ENCODE measurements around the gene SKAP2. TPM values are rescaled to one million over a fixed set of nuclear protein-coding genes. Genes with fewer than 3 reads are reported as not detected.

Gene SKAP2
- polyA plus RNA-seq, 1 donor (not counting 4 experiments of a cell fraction or from before 2014, with no cell fraction given) = 15.0 TPM

GRCh38 chr7:26656735-26657134 lies 207.7 kb downstream of the SKAP2 start:
- no peak overlapping the region for H3K4me2 ChIP-seq (ENCODE audit: control insufficient read depth, extremely low read depth, insufficient read depth, low read depth, low read length)
- dilution Hi-C loops (cut with MboI; ENCODE audit: extremely low pct_ligation_motif_present, low sequenced_read_pairs) = no loop called here
- H3K79me2 ChIP-seq (ENCODE audit: control insufficient read depth, insufficient read depth, low read length) = no peaks in the 10 kb centered on the region
- H3K27ac ChIP-seq (ENCODE audit: control insufficient read depth, insufficient read depth, low read length) = no peak overlapping the region
- H3K36me3 ChIP-seq (ENCODE audit: control insufficient read depth in 2 of 2, extremely low read depth in 1 of 2, insufficient read depth in 2 of 2, low read length in 2 of 2) = no peaks in the 10 kb centered on the region
- no peak overlapping the region for H2AFZ ChIP-seq (ENCODE audit: control insufficient read depth, low read length)
- H3K4me1 ChIP-seq (ENCODE audit: control insufficient read depth, extremely low read depth, insufficient read depth, low read length) = no peaks in the 10 kb centered on the region
- H4K20me1 ChIP-seq (ENCODE audit: control insufficient read depth, extremely low read depth, insufficient read depth, low read length) = no peaks in the 10 kb centered on the region
- peaks cover 3% of the 10 kb centered on the region for H3K9me1 ChIP-seq (ENCODE audit: control insufficient read depth, extremely low read depth, insufficient read depth, low read length)
- FAIRE-seq (no peak), DNase-seq (ENCODE audit: low read depth, low spot score) (no peak)
- no peaks in the 10 kb centered on the region for H3K27me3 ChIP-seq (ENCODE audit: control insufficient read depth, extremely low read depth, insufficient read depth, low read length)
- no peak overlapping the region for H3K4me3 ChIP-seq (ENCODE audit: control insufficient read depth in 2 of 3, extremely low read depth in 1 of 3, insufficient read depth in 2 of 3, low read depth in 1 of 3, low read length in 3 of 3)
- H3K9ac ChIP-seq (ENCODE audit: control insufficient read depth, extremely low read depth, insufficient read depth, low read length) = no peak overlapping the region
- no peaks in the 10 kb centered on the region for H3K9me3 ChIP-seq (ENCODE audit: control insufficient read depth, low read depth, low read length)
- TF ChIP-seq EZH2 (IDR thresholded peaks at IDR 0.05; ENCODE audit: low read length) = no peak
- no peak for TF ChIP-seq CTCF (optimal IDR thresholded peaks at IDR 0.05 in 1 of 3, IDR thresholded peaks at IDR 0.05 in 1 of 3, conservative IDR thresholded peaks at IDR 0.05 in 1 of 3; ENCODE audit: extremely low read depth in 1 of 3, insufficient read depth in 2 of 3, low read length in 3 of 3)

GRCh38 chr7:26655781-26656180 lies 208.6 kb downstream of the SKAP2 start:
- Histone ChIP-seq H3K27ac (ENCODE audit: control insufficient read depth, insufficient read depth, low read length) (no peak overlapping the region), H3K36me3 (ENCODE audit: control insufficient read depth in 2 of 2, extremely low read depth in 1 of 2, insufficient read depth in 2 of 2, low read length in 2 of 2) (no peaks in the 10 kb centered on the region), H3K9me3 (ENCODE audit: control insufficient read depth, low read depth, low read length) (no peaks in the 10 kb centered on the region), H2AFZ (ENCODE audit: control insufficient read depth, low read length) (no peak overlapping the region), H3K27me3 (ENCODE audit: control insufficient read depth, extremely low read depth, insufficient read depth, low read length) (no peaks in the 10 kb centered on the region), H4K20me1 (ENCODE audit: control insufficient read depth, extremely low read depth, insufficient read depth, low read length) (no peaks in the 10 kb centered on the region), H3K4me2 (ENCODE audit: control insufficient read depth, extremely low read depth, insufficient read depth, low read depth, low read length) (no peak overlapping the region), H3K9me1 (ENCODE audit: control insufficient read depth, extremely low read depth, insufficient read depth, low read length) (peaks cover 3% of the 10 kb centered on the region), H3K79me2 (ENCODE audit: control insufficient read depth, insufficient read depth, low read length) (no peaks in the 10 kb centered on the region), H3K4me3 (ENCODE audit: control insufficient read depth in 2 of 3, extremely low read depth in 1 of 3, insufficient read depth in 2 of 3, low read depth in 1 of 3, low read length in 3 of 3) (no peak overlapping the region), H3K4me1 (ENCODE audit: control insufficient read depth, extremely low read depth, insufficient read depth, low read length) (no peaks in the 10 kb centered on the region), H3K9ac (ENCODE audit: control insufficient read depth, extremely low read depth, insufficient read depth, low read length) (no peak overlapping the region)
- DNase-seq (ENCODE audit: low read depth, low spot score) = no peak
- dilution Hi-C loops (cut with MboI; ENCODE audit: extremely low pct_ligation_motif_present, low sequenced_read_pairs) = no loop called here
- no peak for TF ChIP-seq EZH2 (IDR thresholded peaks at IDR 0.05; ENCODE audit: low read length)
- no peak for TF ChIP-seq CTCF (optimal IDR thresholded peaks at IDR 0.05 in 1 of 3, IDR thresholded peaks at IDR 0.05 in 1 of 3, conservative IDR thresholded peaks at IDR 0.05 in 1 of 3; ENCODE audit: extremely low read depth in 1 of 3, insufficient read depth in 2 of 3, low read length in 3 of 3)
- FAIRE-seq = no peak

All from keratinocyte (primary cell).